PC-3 (cell line): ENCODE results near the gene TPX2. TPM values are rescaled to one million over a fixed set of nuclear protein-coding genes. Genes with fewer than 3 reads are reported as not detected.
A peak's percentile ranks its signal among the peaks of the same experiment; 100 is the strongest.

Experiments
- ATAC-seq: fragments of 200-7000 bp; cut with Tn5 transposase; 2 replicates; pipeline ENCODE4 v1.9.1; 2020; ENCODE audit warnings: mild to moderate bottlenecking, moderate library complexity
- BruUV-seq: library from RNA; stranded (reverse); fragments of 400-500 nt; replicated peaks from 2 replicates; lab custom pipeline; 2021; lab: Mats Ljungman, UMichigan
- CTCF ChIA-PET: fragments of 300-600 bp; sonication (Branson Sonifier 250); formaldehyde crosslinking; loops from one replicate; lab custom pipeline; 2022; ENCODE audit warnings: antibody characterized with exemption; lab: Charles Lee
- POLR2A ChIA-PET: fragments of 300-600 bp; sonication (Branson Sonifier 250); formaldehyde crosslinking; loops from one replicate; lab custom pipeline; 2022; ENCODE audit warnings: antibody characterized with exemption; ENCODE audit not compliant: unreplicated experiment; lab: Charles Lee
- DNase-seq: peaks from one replicate; pipeline ENCODE4 v3.0.0-alpha.2; 2015
- H2AFZ ChIP-seq: fragments of 300-600 bp; sonication (generic); 2 replicates; pipeline ENCODE4 v1.6.0; 2016; ENCODE audit warnings: antibody characterized with exemption, low read length
- H3F3A ChIP-seq: fragments of 300-600 bp; sonication (generic); one replicate; pipeline ENCODE4 v1.6.0; 2017; ENCODE audit warnings: antibody characterized with exemption, low read length, control low read depth, mild to moderate bottlenecking; ENCODE audit not compliant: unreplicated experiment
- H3K27ac ChIP-seq: fragments of 300-600 bp; sonication (generic); 2 replicates; pipeline ENCODE4 v1.5.1; 2016; ENCODE audit warnings: mild to moderate bottlenecking, low read length
- H3K27me3 ChIP-seq: fragments of 300-600 bp; sonication (generic); 2 replicates; pipeline ENCODE4 v1.6.1; 2016; ENCODE audit warnings: low read length, mixed read lengths
- H3K36me3 ChIP-seq: fragments of 300-600 bp; sonication (generic); 2 replicates; pipeline ENCODE4 v1.6.1; 2016; ENCODE audit warnings: low read depth, mixed run types, low read length, mixed read lengths
- H3K4me1 ChIP-seq: fragments of 300-600 bp; sonication (generic); 2 replicates; pipeline ENCODE4 v1.5.1; 2016; ENCODE audit warnings: low read length; ENCODE audit not compliant: insufficient read depth
- H3K4me2 ChIP-seq: fragments of 300-600 bp; sonication (generic); 2 replicates; pipeline ENCODE4 v1.6.0; 2016; ENCODE audit warnings: low read length
- H3K4me3 ChIP-seq: fragments of 300-600 bp; sonication (generic); 2 replicates; pipeline ENCODE4 v1.5.1; 2016; ENCODE audit warnings: mild to moderate bottlenecking, low read length, mixed read lengths
- H3K79me2 ChIP-seq: fragments of 300-600 bp; sonication (generic); 2 replicates; pipeline ENCODE4 v1.6.1; 2017; ENCODE audit warnings: low read length, mixed read lengths
- H3K9ac ChIP-seq: fragments of 300-600 bp; sonication (generic); 2 replicates; pipeline ENCODE4 v1.6.0; 2016; ENCODE audit warnings: mild to moderate bottlenecking, low read length
- H3K9me2 ChIP-seq: fragments of 300-600 bp; sonication (generic); replicated peaks from 2 replicates; pipeline ENCODE4 v1.6.1; 2016; ENCODE audit warnings: mixed run types, low read length, mixed read lengths
- H3K9me3 ChIP-seq: fragments of 300-600 bp; sonication (generic); 2 replicates; pipeline ENCODE4 v1.6.1; 2016; ENCODE audit warnings: low read length, mixed read lengths
- H4K20me1 ChIP-seq: fragments of 300-600 bp; sonication (generic); 2 replicates; pipeline ENCODE4 v1.6.1; 2016; ENCODE audit warnings: low read length, mixed read lengths
- CTCF ChIP-seq: fragments of 300-600 bp; sonication (generic); conservative IDR thresholded peaks from 2 replicates; pipeline ENCODE4 v1.5.1; 2017; ENCODE audit warnings: antibody characterized with exemption, low read depth, mild to moderate bottlenecking, low read length
- EZH2 ChIP-seq: fragments of 300-600 bp; sonication (generic); IDR thresholded peaks from one replicate; pipeline ENCODE4 v1.6.1; 2017; ENCODE audit warnings: antibody characterized with exemption, mild to moderate bottlenecking, low read length; ENCODE audit not compliant: unreplicated experiment
- EZH2phosphoT487 ChIP-seq: fragments of 300-600 bp; sonication (generic); IDR thresholded peaks from 2 replicates; pipeline ENCODE4 v1.6.1; 2018; ENCODE audit warnings: mild to moderate bottlenecking, antibody characterized with exemption, low read length, borderline replicate concordance
- intact Hi-C: fragments of 100-400 bp; cut with micrococcal nuclease; formaldehyde crosslinking; loops from 2 replicates; pipeline ENCODE4 v1.9.0; 2023
- total RNA-seq: library from RNA; depleted of rRNA; stranded (reverse); fragments of >200 nt; gene quantifications from 2 replicates; pipeline ENCODE4 v1.2.3, GENCODE V29; 2014

Gene TPX2
- total RNA-seq, 1 experiment from 2014 or later, result 128 TPM

DNA sequence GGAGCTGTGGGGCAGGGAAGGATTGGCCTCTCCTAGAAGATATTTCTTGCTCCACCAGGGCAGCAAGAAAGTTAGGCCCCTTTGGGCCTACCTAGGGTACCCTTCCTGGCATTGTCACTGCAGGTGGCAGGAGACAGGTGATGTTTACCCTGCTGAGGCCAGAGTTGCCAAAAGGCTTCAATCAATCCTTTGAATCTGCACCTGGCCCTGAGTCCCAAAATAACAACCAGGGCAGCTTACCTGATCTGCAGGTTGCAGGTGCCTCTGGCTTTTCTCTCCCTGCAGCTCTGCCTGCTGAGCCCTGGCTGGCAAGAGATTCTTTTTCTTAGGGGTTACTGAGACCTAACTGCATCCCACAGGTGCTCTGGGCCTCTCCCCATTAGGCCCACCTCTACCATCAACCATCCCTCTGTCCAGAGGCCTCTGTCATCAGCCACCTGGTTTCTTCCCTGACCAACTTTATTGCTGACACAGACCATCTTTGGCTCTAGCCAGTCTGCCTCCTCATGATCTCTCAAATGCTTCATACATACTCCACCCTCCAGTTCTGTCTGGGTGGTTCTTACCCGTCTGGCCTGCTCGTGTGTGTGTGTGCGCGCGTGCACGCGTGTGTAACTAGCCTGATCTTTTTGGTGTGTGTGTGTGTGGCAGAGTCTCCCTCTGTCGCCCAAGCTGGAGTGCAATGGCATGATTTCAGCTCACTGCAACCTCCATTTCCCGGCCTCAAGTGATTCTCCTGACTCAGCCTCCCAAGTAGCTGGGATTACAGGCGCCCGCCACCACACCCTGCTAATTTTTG lies 30.2 kb upstream of the TPX2 start:
- POLR2A ChIA-PET, result interaction anchor here (0.5 to 0.6 kb wide), 2 partner anchors 12 to 51 kb away, joined by 3 to 10 read pairs; no protein-coding TSS in a partner anchor
- H3K27me3 ChIP-seq, result no peaks in the 10 kb centered on the region
- TF ChIP-seq EZH2phosphoT487, result no peak
- TF ChIP-seq EZH2, result no peak
- TF ChIP-seq CTCF, result no peak
- H3K9ac ChIP-seq, result no peak overlapping the region
- no peaks in the 10 kb centered on the region for H4K20me1 ChIP-seq
- peaks cover 19% of the 10 kb centered on the region for H3F3A ChIP-seq
- peaks cover 97% of the 10 kb centered on the region for H3K79me2 ChIP-seq
- DNase-seq (peak; percentile 4), ATAC-seq (no peak)
- H3K4me3 ChIP-seq, result no peak overlapping the region
- H3K4me2 ChIP-seq, result no peak overlapping the region
- peaks cover 88% of the 10 kb centered on the region for H3K4me1 ChIP-seq
- H3K27ac ChIP-seq, result peak overlapping the region; percentile 9; the same call in 1 of the 2 replicates
- CTCF ChIA-PET, result no interaction called here
- BruUV-seq, result no TSS peak
- H3K36me3 ChIP-seq, result peaks cover 65% of the 10 kb centered on the region
- intact Hi-C loops, result no loop called here
- no peak overlapping the region for H2AFZ ChIP-seq
- H3K9me3 ChIP-seq, result no peaks in the 10 kb centered on the region
- no peaks in the 10 kb centered on the region for H3K9me2 ChIP-seq

GRCh38 chr20:31709939-31710338 lies 29.2 kb upstream of the TPX2 start:
- TF ChIP-seq EZH2phosphoT487, result no peak
- TF ChIP-seq CTCF, result no peak
- TF ChIP-seq EZH2, result no peak
- Histone ChIP-seq H3K4me3 (no peak overlapping the region), H3K9me3 (no peaks in the 10 kb centered on the region), H3F3A (peaks cover 22% of the 10 kb centered on the region), H3K27ac (peak overlapping the region; percentile 99; the same call in 1 of the 2 replicates), H3K9me2 (no peaks in the 10 kb centered on the region), H3K9ac (no peak overlapping the region), H3K27me3 (no peaks in the 10 kb centered on the region), H3K4me1 (peaks cover 89% of the 10 kb centered on the region), H2AFZ (no peak overlapping the region), H3K79me2 (peaks cover 99% of the 10 kb centered on the region), H3K36me3 (peaks cover 73% of the 10 kb centered on the region), H4K20me1 (no peaks in the 10 kb centered on the region), H3K4me2 (peak overlapping the region; percentile 87; the same call in 1 of the 2 replicates)
- POLR2A ChIA-PET, result interaction anchor here (0.7 kb wide), 1 partner anchor 57 kb away, joined by 7 read pairs; no protein-coding TSS in a partner anchor
- ATAC-seq, result no peak
- DNase-seq, result peak; percentile 2
- intact Hi-C loops, result no loop called here
- CTCF ChIA-PET, result no interaction called here
- no TSS peak for BruUV-seq
